Endothelial cell of umbilical vein (primary cell): ENCODE results near the gene P4HB. TPM values are rescaled to one million over a fixed set of nuclear protein-coding genes. Genes with fewer than 3 reads are reported as not detected.

Experiments
- BruUV-seq: library from RNA; stranded (reverse); fragments of 400-500 nt; replicated peaks from 2 replicates; lab custom pipeline; 2021; lab: Mats Ljungman, UMichigan
- CTCF ChIA-PET: fragments of 300-600, 350-600 bp; sonication (Branson Sonifier 250); formaldehyde crosslinking; loops from one replicate; lab custom pipeline; 2021; ENCODE audit warnings: antibody characterized with exemption, inconsistent platforms; lab: Charles Lee
- POLR2A ChIA-PET: fragments of 300-600, 350-600 bp; sonication (Branson Sonifier 250); formaldehyde crosslinking; loops from one replicate; lab custom pipeline; 2021; ENCODE audit warnings: antibody characterized with exemption, inconsistent platforms; lab: Charles Lee
- DNase-seq: peaks from one replicate; pipeline ENCODE4 v3.0.0-alpha.2; 2011; ENCODE audit warnings: low read depth, low spot score
- FAIRE-seq: peaks from 2 replicates; lab custom pipeline; 2011; peaks lifted over from hg19 to GRCh38; lab: Jason Lieb, UNC
- H2AFZ ChIP-seq: 2 replicates; pipeline ENCODE4 v1.6.0; 2012; ENCODE audit warnings: low read depth, low read length, control low read depth, inconsistent platforms
- H3K27ac ChIP-seq: 2 replicates; pipeline ENCODE4 v1.5.1; 2011; ENCODE audit warnings: low read depth, mild to moderate bottlenecking, control low read depth, low read length, moderate library complexity; ENCODE audit not compliant: insufficient read depth
- H3K27me3 ChIP-seq, 2 experiments: 2 replicates each; pipeline versions ENCODE4 v1.6.0 to v1.6.1; 2011; ENCODE audit warnings: low read length in 2 of 2, mixed read lengths in 1 of 2; ENCODE audit not compliant: control insufficient read depth in 2 of 2, insufficient read depth in 2 of 2
- H3K36me3 ChIP-seq, 2 experiments: 2 replicates in 1 of 2; 3 replicates in 1 of 2; pipeline ENCODE4 v1.5.1; 2011; ENCODE audit warnings: low read length in 2 of 2, mild to moderate bottlenecking in 1 of 2, moderate library complexity in 1 of 2; ENCODE audit not compliant: control insufficient read depth in 2 of 2, insufficient read depth in 2 of 2; ENCODE audit errors: extremely low read depth in 1 of 2
- H3K4me1 ChIP-seq: 3 replicates; pipeline ENCODE4 v1.5.1; 2011; ENCODE audit warnings: mild to moderate bottlenecking, low read length; ENCODE audit not compliant: control insufficient read depth, insufficient read depth; ENCODE audit errors: extremely low read depth
- H3K4me2 ChIP-seq: 2 replicates; pipeline ENCODE4 v1.6.1; 2011; ENCODE audit warnings: low read length, control low read depth, mixed read lengths; ENCODE audit not compliant: insufficient read depth
- H3K4me3 ChIP-seq, 3 experiments: fragments of 200-600 bp in 1 of 3; sonication (generic), shearing (Covaris generic) in 1 of 3; replicated peaks in 1 of 3; 2 replicates each; pipeline ENCODE4 v1.5.1; 2011 to 2016; ENCODE audit warnings: control low read depth in 3 of 3, low read length in 3 of 3, mild to moderate bottlenecking in 2 of 3, inconsistent platforms in 1 of 3, low read depth in 1 of 3, moderate library complexity in 1 of 3; ENCODE audit not compliant: insufficient read depth in 1 of 3
- H3K79me2 ChIP-seq: 2 replicates; pipeline ENCODE4 v1.6.0; 2012; ENCODE audit warnings: low read length, inconsistent platforms; ENCODE audit not compliant: control insufficient read depth, insufficient read depth
- H3K9ac ChIP-seq: replicated peaks from 2 replicates; pipeline ENCODE3; 2011; ENCODE audit warnings: low read length, control low read depth; ENCODE audit not compliant: insufficient read depth; ENCODE audit errors: extremely low read depth
- H3K9me1 ChIP-seq: replicated peaks from 3 replicates; pipeline ENCODE4 v1.6.0; 2011; ENCODE audit warnings: mild to moderate bottlenecking, low read length; ENCODE audit not compliant: control insufficient read depth, insufficient read depth; ENCODE audit errors: extremely low read depth
- H3K9me3 ChIP-seq: replicated peaks from 2 replicates; pipeline ENCODE4 v1.5.1; 2012; ENCODE audit warnings: low read length, inconsistent platforms; ENCODE audit not compliant: control insufficient read depth, insufficient read depth
- H4K20me1 ChIP-seq: replicated peaks from 2 replicates; pipeline ENCODE3; 2011; ENCODE audit warnings: mild to moderate bottlenecking, low read length; ENCODE audit not compliant: control insufficient read depth, insufficient read depth; ENCODE audit errors: extremely low read depth
- CTCF ChIP-seq, 2 donors: IDR thresholded peaks; 1 replicate in 1 of 2; 2 replicates in 1 of 2; pipeline ENCODE4 v1.5.1; 2011; ENCODE audit warnings: low read length in 2 of 2, mild to moderate bottlenecking in 2 of 2, moderate library complexity in 2 of 2, control low read depth in 1 of 2, inconsistent platforms in 1 of 2, low read depth in 1 of 2; ENCODE audit not compliant: insufficient read depth in 1 of 2; ENCODE audit errors: extremely low read depth in 1 of 2
- EZH2 ChIP-seq: IDR thresholded peaks from 2 replicates; pipeline ENCODE4 v1.6.1; 2012; ENCODE audit warnings: borderline replicate concordance, low read depth, mild to moderate bottlenecking, moderate library complexity, low read length, inconsistent platforms; ENCODE audit not compliant: severe bottlenecking
- FOS ChIP-seq: IDR thresholded peaks from 2 replicates; pipeline ENCODE4 v1.6.1; 2011; ENCODE audit warnings: mild to moderate bottlenecking, low read length, moderate library complexity, borderline replicate concordance; ENCODE audit not compliant: insufficient read depth
- GATA2 ChIP-seq: IDR thresholded peaks from 2 replicates; pipeline ENCODE4 v1.7.0; 2011; ENCODE audit warnings: low read depth, mild to moderate bottlenecking, moderate library complexity, mixed read lengths, low read length; ENCODE audit not compliant: insufficient read length, insufficient read depth
- JUN ChIP-seq: IDR thresholded peaks from 2 replicates; pipeline ENCODE4 v1.6.1; 2011; ENCODE audit warnings: borderline replicate concordance, low read depth; ENCODE audit not compliant: insufficient read length, insufficient read depth
- MYC ChIP-seq: IDR thresholded peaks from one replicate; pipeline ENCODE4 v1.6.1; 2011; ENCODE audit warnings: mild to moderate bottlenecking, low read depth, low read length
- POLR2A ChIP-seq: IDR thresholded peaks from 2 replicates; pipeline ENCODE4 v1.6.1; 2012; ENCODE audit warnings: low read depth, mild to moderate bottlenecking, control low read depth, low read length
- POLR2AphosphoS5 ChIP-seq: IDR thresholded peaks from 2 replicates; pipeline ENCODE4 v1.6.1; 2012; ENCODE audit warnings: low read depth, mild to moderate bottlenecking, control low read depth, low read length, moderate library complexity; ENCODE audit not compliant: insufficient read depth
- dilution Hi-C: fragments of 300-500 bp; cut with MboI; formaldehyde crosslinking; loops from one replicate; pipeline ENCODE4 v1.15.0; 2019; ENCODE audit warnings: low sequenced_read_pairs; ENCODE audit not compliant: extremely low pct_ligation_motif_present
- intact Hi-C: fragments of 100-400 bp; cut with micrococcal nuclease; formaldehyde crosslinking; loops from one replicate; pipeline ENCODE4 v1.10.0; 2022
- polyA plus RNA-seq, 4 experiments: library from polyadenylated mRNA; depleted of rRNA in 3 of 4; stranded (reverse) in 3 of 4; unstranded in 1 of 4; fragments of >200 nt; gene quantifications; 2 replicates each; pipeline versions ENCODE4 v1.2.1 to v1.2.3, GENCODE V29; 2011 to 2012; ENCODE audit warnings: missing spikeins in 1 of 4
- total RNA-seq: library from RNA; stranded (reverse); gene quantifications from 2 replicates; pipeline ENCODE4 v1.2.3, GENCODE V29; 2021
- TF ChIP-seq, protein P1 (sequence below): IDR thresholded peaks from 2 replicates; pipeline ENCODE4 v1.6.1; 2011; ENCODE audit not compliant: insufficient read depth, insufficient read length

Gene P4HB
- total and polyA plus RNA-seq, 2 donors (not counting 3 experiments of a cell fraction or from before 2014, with no cell fraction given): 201 to 988 TPM

DNA sequence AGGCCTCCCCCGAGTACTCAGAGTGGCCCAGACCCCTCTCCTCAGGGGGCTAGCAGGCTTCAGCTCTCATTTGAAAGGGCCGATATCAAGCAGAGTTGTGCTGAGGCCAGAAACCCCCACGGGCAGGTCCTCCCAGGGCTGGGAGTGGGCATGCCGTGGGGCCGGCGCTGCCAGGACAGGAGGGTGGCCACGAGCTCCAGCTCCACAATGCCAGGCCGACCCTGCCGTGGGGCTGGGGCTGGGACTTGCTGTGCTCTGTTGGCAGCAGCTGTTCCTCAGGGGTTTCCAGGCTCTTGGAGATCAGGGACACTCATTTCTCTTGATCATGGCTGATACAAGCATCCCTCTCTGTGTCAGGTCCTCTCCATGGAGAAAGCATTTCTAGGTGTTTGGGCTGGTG, 38.5 kb upstream of the P4HB start:
- no peak overlapping the region for H3K27ac ChIP-seq
- H4K20me1 ChIP-seq: no peaks in the 10 kb centered on the region
- no peaks in the 10 kb centered on the region for H3K9me1 ChIP-seq
- FAIRE-seq (no peak), DNase-seq (no peak)
- intact Hi-C loops (no loop called here), dilution Hi-C loops (no loop called here)
- no peak for TF ChIP-seq JUN
- TF ChIP-seq MYC: no peak
- TF ChIP-seq, protein P1, sequence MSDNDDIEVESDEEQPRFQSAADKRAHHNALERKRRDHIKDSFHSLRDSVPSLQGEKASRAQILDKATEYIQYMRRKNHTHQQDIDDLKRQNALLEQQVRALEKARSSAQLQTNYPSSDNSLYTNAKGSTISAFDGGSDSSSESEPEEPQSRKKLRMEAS: no peak
- no peak for TF ChIP-seq POLR2A
- TF ChIP-seq POLR2AphosphoS5: no peak
- no peak for TF ChIP-seq FOS
- TF ChIP-seq EZH2: no peak
- TF ChIP-seq CTCF (IDR thresholded peaks at IDR 0.05; ENCODE audit: extremely low read depth in 1 of 2, insufficient read depth in 1 of 2, low read depth in 1 of 2, low read length in 2 of 2): no peak
- no peak for TF ChIP-seq GATA2
- no peak overlapping the region for H2AFZ ChIP-seq
- H3K27me3 ChIP-seq: no peaks in the 10 kb centered on the region
- H3K79me2 ChIP-seq: no peaks in the 10 kb centered on the region
- H3K4me2 ChIP-seq: no peak overlapping the region
- BruUV-seq: no TSS peak
- ChIA-PET CTCF (no interaction called here), POLR2A (no interaction called here)
- H3K4me3 ChIP-seq: no peak overlapping the region
- no peak overlapping the region for H3K9ac ChIP-seq
- H3K36me3 ChIP-seq: peaks cover 7 to 9% of the 10 kb centered on the region in 2 experiments
- peaks cover 3% of the 10 kb centered on the region for H3K4me1 ChIP-seq
- H3K9me3 ChIP-seq: no peaks in the 10 kb centered on the region
